CD4-positive, alpha-beta T cell (primary cell): ENCODE data around the gene SYT9. TPM values are rescaled to one million over a fixed set of nuclear protein-coding genes. Genes with fewer than 3 reads are reported as not detected.

Experiments
- ATAC-seq: fragments of 200-7000 bp; cut with Tn5 transposase; one replicate; pipeline ENCODE4 v1.10.0; 2022; ENCODE audit warnings: mild to moderate bottlenecking; ENCODE audit not compliant: poor library complexity
- CTCF ChIA-PET: fragments of 350-600 bp; sonication (Branson Sonifier 250); formaldehyde crosslinking; loops from one replicate; lab custom pipeline; 2021; ENCODE audit warnings: antibody characterized with exemption, inconsistent platforms; lab: Charles Lee
- POLR2A ChIA-PET: fragments of 350-600 bp; sonication (Branson Sonifier 250); formaldehyde crosslinking; loops from one replicate; lab custom pipeline; 2021; ENCODE audit warnings: antibody characterized with exemption, inconsistent platforms; lab: Charles Lee
- DNase-seq, 14 experiments: peaks; one replicate each; pipeline ENCODE4 v3.0.0-alpha.2; 2013 to 2020; ENCODE audit warnings: mixed read lengths in 2 of 14
- H3K27ac ChIP-seq, 2 donors: one replicate each; pipeline versions ENCODE4 v1.5.1 to v1.7.0; 2013; ENCODE audit warnings: low read length in 2 of 2, low read depth in 1 of 2, mild to moderate bottlenecking in 1 of 2
- H3K27me3 ChIP-seq, 2 experiments: 1 replicate in 1 of 2; 2 replicates in 1 of 2; pipeline versions ENCODE4 v1.6.1 to v1.7.0; 2013; ENCODE audit warnings: low read length in 2 of 2, control low read depth in 1 of 2, mild to moderate bottlenecking in 1 of 2, moderate library complexity in 1 of 2; ENCODE audit not compliant: insufficient read depth in 2 of 2, control insufficient read depth in 1 of 2
- H3K36me3 ChIP-seq: one replicate; pipeline ENCODE4 v1.6.1; 2013; ENCODE audit warnings: low read length, control low read depth; ENCODE audit not compliant: insufficient read depth
- H3K4me1 ChIP-seq: one replicate; pipeline ENCODE4 v1.6.1; 2013; ENCODE audit warnings: low read length, control low read depth; ENCODE audit not compliant: insufficient read depth
- H3K4me3 ChIP-seq: one replicate; pipeline ENCODE4 v1.5.1; 2013; ENCODE audit warnings: mild to moderate bottlenecking, low read length, moderate library complexity
- H3K9me3 ChIP-seq, 2 experiments: 1 replicate in 1 of 2; 2 replicates in 1 of 2; pipeline versions ENCODE4 v1.6.1 to v1.7.0; 2013; ENCODE audit warnings: low read length in 2 of 2, mild to moderate bottlenecking in 2 of 2, control low read depth in 1 of 2, moderate library complexity in 1 of 2; ENCODE audit not compliant: control insufficient read depth in 1 of 2, insufficient read depth in 1 of 2
- H3K27ac Mint-ChIP-seq: one replicate; pipeline ENCODE4 v1.8.0; 2020; ENCODE audit warnings: mixed read lengths
- H3K27me3 Mint-ChIP-seq: one replicate; pipeline ENCODE4 v1.8.0; 2021; ENCODE audit warnings: mixed read lengths
- H3K36me3 Mint-ChIP-seq: one replicate; pipeline ENCODE4 v1.8.0; 2021; ENCODE audit warnings: low read depth, mixed read lengths
- H3K4me1 Mint-ChIP-seq: one replicate; pipeline ENCODE4 v1.8.0; 2021; ENCODE audit warnings: low read depth, mixed read lengths
- H3K4me3 Mint-ChIP-seq: one replicate; pipeline ENCODE4 v1.8.0; 2020; ENCODE audit warnings: mild to moderate bottlenecking, mixed read lengths
- H3K9me3 Mint-ChIP-seq: one replicate; pipeline ENCODE4 v1.8.0; 2020; ENCODE audit warnings: mixed read lengths
- CTCF ChIP-seq: fragments of 200-600 bp; IDR thresholded peaks from one replicate; pipeline ENCODE4 v1.8.0; 2022; ENCODE audit warnings: antibody characterized with exemption, mild to moderate bottlenecking
- intact Hi-C, 2 experiments: fragments of 100-400 bp; cut with DNase I in 1 of 2; cut with micrococcal nuclease in 1 of 2; formaldehyde crosslinking; loops; one replicate each; pipeline versions ENCODE4 v1.15.1 to v1.9.0; 2023 to 2025; cut with DNase I, micrococcal nuclease
- total RNA-seq, 174 experiments: library from RNA in 2 of 174; stranded (reverse) in 2 of 174; gene quantifications; one replicate each; pipeline ENCODE4 v1.2.3 and lab custom pipeline; 2021 to 2026

SYT9 gene
- total RNA-seq, 2 experiments from 2014 or later: not detected

GRCh38 chr11:7501894-7502293 is 250.2 kb downstream of the SYT9 start:
- no peak for DNase-seq
- Histone ChIP-seq H3K4me1 (no peaks in the 10 kb centered on the region), H3K27me3 (peaks cover 2 to 4% of the 10 kb centered on the region in 2 experiments), H3K36me3 (no peaks in the 10 kb centered on the region), H3K27ac (no peak overlapping the region), H3K9me3 (no peaks in the 10 kb centered on the region), H3K4me3 (no peak overlapping the region)
- Mint-ChIP-seq H3K27ac (no peak overlapping the region), H3K36me3 (no peaks in the 10 kb centered on the region), H3K9me3 (no peaks in the 10 kb centered on the region), H3K27me3 (no peaks in the 10 kb centered on the region), H3K4me1 (no peaks in the 10 kb centered on the region), H3K4me3 (no peak overlapping the region)
- intact Hi-C loops: no loop called here
- POLR2A ChIA-PET: no interaction called here
- no peak for ATAC-seq
- CTCF ChIA-PET: no interaction called here
- no peak for TF ChIP-seq CTCF

DNA sequence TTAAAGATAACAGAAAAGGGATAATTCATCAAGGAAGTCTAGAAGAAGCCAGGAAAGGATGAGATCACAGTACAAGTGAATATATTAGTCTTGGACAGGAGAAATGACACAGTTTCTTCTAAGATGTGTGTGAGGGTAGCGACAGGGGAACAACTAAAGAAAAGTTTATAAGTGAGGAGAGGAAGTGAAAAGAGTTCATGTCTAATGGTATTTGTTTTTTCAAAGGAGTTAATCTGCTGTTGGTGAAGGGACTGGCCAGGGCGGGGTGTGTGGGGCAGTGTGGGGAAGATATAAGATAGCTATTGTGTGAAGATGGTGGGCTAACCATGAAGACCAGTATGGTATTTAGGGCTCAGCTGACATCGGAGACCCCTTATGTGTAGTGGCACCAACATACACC is 254.5 kb downstream of the SYT9 start:
- intact Hi-C loops: no loop called here
- H3K27me3 Mint-ChIP-seq: no peaks in the 10 kb centered on the region
- CTCF ChIA-PET: no interaction called here

DNA sequence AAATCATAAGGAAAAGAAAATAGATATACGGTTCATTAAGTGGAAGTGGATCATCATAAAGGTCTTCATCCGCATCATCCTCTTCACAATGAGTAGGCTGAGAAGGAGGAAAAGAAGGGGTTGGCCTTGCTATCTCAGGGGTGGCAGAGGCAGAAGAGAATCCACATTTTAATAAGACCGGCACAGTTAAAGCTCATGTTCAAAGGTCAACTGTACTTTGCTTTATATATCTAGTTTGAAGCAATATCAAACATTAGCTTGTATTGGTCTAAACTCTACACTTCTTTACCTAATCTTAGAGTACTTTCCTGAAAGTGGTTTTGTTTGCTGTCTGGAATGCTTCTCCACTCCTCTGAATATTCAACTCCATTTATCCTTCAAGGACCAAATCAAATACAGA is 256.4 kb downstream of the SYT9 start:
- Histone ChIP-seq H3K36me3 (no peaks in the 10 kb centered on the region), H3K27me3 (peaks cover 0 to 2% of the 10 kb centered on the region in 2 experiments), H3K4me3 (no peak overlapping the region), H3K9me3 (no peaks in the 10 kb centered on the region), H3K27ac (no peak overlapping the region), H3K4me1 (peaks cover 9% of the 10 kb centered on the region)
- POLR2A ChIA-PET: interaction anchor here (1.4 kb wide), 1 partner anchor 13 kb away, joined by 4 read pairs; no protein-coding TSS in a partner anchor
- Mint-ChIP-seq H3K27ac (no peak overlapping the region), H3K4me3 (no peak overlapping the region), H3K4me1 (peaks cover 21% of the 10 kb centered on the region), H3K27me3 (no peaks in the 10 kb centered on the region), H3K9me3 (no peaks in the 10 kb centered on the region), H3K36me3 (peaks cover 1% of the 10 kb centered on the region)
- intact Hi-C loops: no loop called here
- ATAC-seq: no peak
- no peak for DNase-seq
- no peak for TF ChIP-seq CTCF
- CTCF ChIA-PET: no interaction called here

More for the DNA sequence above, 254.5 kb downstream of the SYT9 start:
- H3K36me3 ChIP-seq: no peaks in the 10 kb centered on the region
- no peaks in the 10 kb centered on the region for H3K4me1 ChIP-seq
- H3K27me3 ChIP-seq: peaks cover 2 to 3% of the 10 kb centered on the region in 2 experiments
- H3K4me3 ChIP-seq: no peak overlapping the region
- Mint-ChIP-seq H3K4me3 (no peak overlapping the region), H3K36me3 (no peaks in the 10 kb centered on the region), H3K9me3 (no peaks in the 10 kb centered on the region), H3K27ac (no peak overlapping the region), H3K4me1 (peaks cover 3% of the 10 kb centered on the region)
- no peak overlapping the region for H3K27ac ChIP-seq
- no peaks in the 10 kb centered on the region for H3K9me3 ChIP-seq
- TF ChIP-seq CTCF: no peak
- DNase-seq (no peak), ATAC-seq (no peak)
- POLR2A ChIA-PET: no interaction called here
